ENCODE data around the gene TAF4.

TAF4 gene

GRCh38 chr20:61991476-61991875 is 74.2 kb downstream of the TAF4 start (continued):
- TF ChIP-seq PRDM6 (tag by site-specific recombination; IDR thresholded peaks at IDR 0.05): no peak

DNA sequence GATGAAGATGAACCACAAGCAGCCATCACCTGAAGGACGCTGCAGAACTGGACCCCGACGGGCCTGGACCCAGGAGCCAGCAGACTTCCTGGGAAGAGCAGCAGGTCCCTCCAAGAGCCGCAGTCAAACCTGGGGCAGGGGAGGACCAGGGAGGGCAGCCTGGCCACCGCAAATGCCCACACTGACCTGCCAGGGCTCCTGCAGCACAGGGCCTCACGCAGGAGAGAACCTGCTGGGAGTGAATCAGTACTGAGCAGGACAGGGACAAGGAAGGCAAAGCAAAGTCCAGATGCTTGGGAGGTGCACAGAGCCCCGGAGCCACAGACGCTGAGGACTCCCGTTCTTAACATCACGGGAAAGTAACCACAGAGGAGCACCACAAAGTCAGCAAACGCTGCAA is 75.2 kb downstream of the TAF4 start:
- Histone ChIP-seq H3K36me3 (ENCODE audit: control insufficient read depth in 2 of 2, insufficient read depth in 1 of 2, low read length in 2 of 2) (peaks cover 10 to 84% of the 10 kb centered on the region in 2 experiments), H3K4me3 (ENCODE audit: low read depth, low read length) (no peak overlapping the region), H3K4me1 (ENCODE audit: control insufficient read depth, insufficient read depth, low read length) (no peaks in the 10 kb centered on the region), H3K9me3 (ENCODE audit: control insufficient read depth, insufficient read depth, low read depth, low read length) (no peaks in the 10 kb centered on the region), H3K27ac (ENCODE audit: extremely low read depth, low read depth, low read length) (no peak overlapping the region)
- TF ChIP-seq HOXD13 (CRISPR knock-in tag; IDR thresholded peaks at IDR 0.05; ENCODE audit: borderline replicate concordance): no peak
- TF ChIP-seq, protein P1, sequence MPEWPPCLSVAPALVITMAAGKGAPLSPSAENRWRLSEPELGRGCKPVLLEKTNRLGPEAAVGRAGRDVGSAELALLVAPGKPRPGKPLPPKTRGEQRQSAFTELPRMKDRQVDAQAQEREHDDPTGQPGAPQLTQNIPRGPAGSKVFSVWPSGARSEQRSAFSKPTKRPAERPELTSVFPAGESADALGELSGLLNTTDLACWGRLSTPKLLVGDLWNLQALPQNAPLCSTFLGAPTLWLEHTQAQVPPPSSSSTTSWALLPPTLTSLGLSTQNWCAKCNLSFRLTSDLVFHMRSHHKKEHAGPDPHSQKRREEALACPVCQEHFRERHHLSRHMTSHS (tag by site-specific recombination; IDR thresholded peaks at IDR 0.05): no peak
- no peak for TF ChIP-seq SP7 (tag by site-specific recombination; IDR thresholded peaks at IDR 0.05)
- TF ChIP-seq ZBTB7A (tag by site-specific recombination; IDR thresholded peaks at IDR 0.05; ENCODE audit: low read depth): no peak
- TF ChIP-seq ZNF521 (tag by site-specific recombination; IDR thresholded peaks at IDR 0.05): no peak
- no peak for TF ChIP-seq EGR2 (tag by site-specific recombination; IDR thresholded peaks at IDR 0.05; ENCODE audit: low read depth)
- TF ChIP-seq, protein P2, sequence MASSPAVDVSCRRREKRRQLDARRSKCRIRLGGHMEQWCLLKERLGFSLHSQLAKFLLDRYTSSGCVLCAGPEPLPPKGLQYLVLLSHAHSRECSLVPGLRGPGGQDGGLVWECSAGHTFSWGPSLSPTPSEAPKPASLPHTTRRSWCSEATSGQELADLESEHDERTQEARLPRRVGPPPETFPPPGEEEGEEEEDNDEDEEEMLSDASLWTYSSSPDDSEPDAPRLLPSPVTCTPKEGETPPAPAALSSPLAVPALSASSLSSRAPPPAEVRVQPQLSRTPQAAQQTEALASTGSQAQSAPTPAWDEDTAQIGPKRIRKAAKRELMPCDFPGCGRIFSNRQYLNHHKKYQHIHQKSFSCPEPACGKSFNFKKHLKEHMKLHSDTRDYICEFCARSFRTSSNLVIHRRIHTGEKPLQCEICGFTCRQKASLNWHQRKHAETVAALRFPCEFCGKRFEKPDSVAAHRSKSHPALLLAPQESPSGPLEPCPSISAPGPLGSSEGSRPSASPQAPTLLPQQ (tag by site-specific recombination; IDR thresholded peaks at IDR 0.05): no peak
- no peak for TF ChIP-seq ZNF776 (tag by site-specific recombination; IDR thresholded peaks at IDR 0.05; ENCODE audit: borderline replicate concordance)
- TF ChIP-seq ZNF214 (tag by site-specific recombination; IDR thresholded peaks at IDR 0.05; ENCODE audit: borderline replicate concordance): no peak
- TF ChIP-seq WT1 (tag by site-specific recombination; IDR thresholded peaks at IDR 0.05): no peak
- no peak for TF ChIP-seq ZNF184 (tag by site-specific recombination; IDR thresholded peaks at IDR 0.05)
- TF ChIP-seq ZIC2 (tag by site-specific recombination; IDR thresholded peaks at IDR 0.05): no peak
- no peak for TF ChIP-seq KLF9 (tag by site-specific recombination; IDR thresholded peaks at IDR 0.05; ENCODE audit: low read depth)
- TF ChIP-seq ZNF157 (tag by site-specific recombination; IDR thresholded peaks at IDR 0.05): no peak
- no peak for TF ChIP-seq SP2 (tag by site-specific recombination; IDR thresholded peaks at IDR 0.05)
- TF ChIP-seq ZNF701 (tag by site-specific recombination; IDR thresholded peaks at IDR 0.05): no peak
- no peak for TF ChIP-seq ZNF335 (tag by site-specific recombination; conservative IDR thresholded peaks at IDR 0.05)
- no peak for TF ChIP-seq TCF7L2 (IDR thresholded peaks at IDR 0.05; ENCODE audit: borderline replicate concordance, low read depth, low read length)
- TF ChIP-seq ZNF223 (tag by site-specific recombination; IDR thresholded peaks at IDR 0.05): no peak
- no peak for TF ChIP-seq KLF16 (tag by site-specific recombination; IDR thresholded peaks at IDR 0.05)
- CTCF ChIA-PET: interaction anchor here (0.7 kb wide), 1 partner anchor 626 kb away, joined by 3 read pairs; no protein-coding TSS in a partner anchor
- POLR2A ChIA-PET: no interaction called here

DNA sequence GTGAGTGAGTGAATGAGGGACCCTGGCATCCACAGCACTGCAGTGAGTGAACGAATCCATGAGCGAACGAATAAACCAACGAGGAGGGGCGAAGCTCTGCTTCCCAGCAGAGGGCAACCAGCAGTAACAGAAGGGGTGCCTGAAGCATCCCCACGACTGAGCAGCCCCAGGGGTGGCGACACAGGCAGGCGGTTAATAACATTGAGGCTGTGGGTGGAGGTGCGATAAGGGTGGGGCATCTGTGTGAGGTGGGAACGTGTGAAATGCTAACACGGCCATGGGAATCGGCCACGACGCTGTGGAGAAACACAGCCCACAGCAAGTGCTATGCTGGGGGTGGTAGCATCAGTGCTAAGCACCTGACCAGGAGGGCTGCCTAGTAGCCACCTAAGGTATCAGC is 75.9 kb downstream of the TAF4 start:
- Histone ChIP-seq H3K36me3 (ENCODE audit: control insufficient read depth in 2 of 2, insufficient read depth in 1 of 2, low read length in 2 of 2) (peaks cover 8 to 79% of the 10 kb centered on the region in 2 experiments), H3K4me1 (ENCODE audit: control insufficient read depth, insufficient read depth, low read length) (no peaks in the 10 kb centered on the region), H3K4me3 (ENCODE audit: low read depth, low read length) (no peak overlapping the region), H3K27ac (ENCODE audit: extremely low read depth, low read depth, low read length) (no peak overlapping the region), H3K9me3 (ENCODE audit: control insufficient read depth, insufficient read depth, low read depth, low read length) (no peaks in the 10 kb centered on the region)
- POLR2A ChIA-PET: no interaction called here
- no peak for TF ChIP-seq ZNF148 (tag by site-specific recombination; IDR thresholded peaks at IDR 0.05; ENCODE audit: borderline replicate concordance)
- TF ChIP-seq GLIS2 (tag by site-specific recombination; IDR thresholded peaks at IDR 0.05): no peak
- TF ChIP-seq ELK4 (IDR thresholded peaks at IDR 0.05; ENCODE audit: borderline replicate concordance, low read depth, low read length): no peak
- TF ChIP-seq, protein P3, sequence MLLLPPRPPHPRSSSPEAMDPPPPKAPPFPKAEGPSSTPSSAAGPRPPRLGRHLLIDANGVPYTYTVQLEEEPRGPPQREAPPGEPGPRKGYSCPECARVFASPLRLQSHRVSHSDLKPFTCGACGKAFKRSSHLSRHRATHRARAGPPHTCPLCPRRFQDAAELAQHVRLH (tag by site-specific recombination; IDR thresholded peaks at IDR 0.05): no peak
- TF ChIP-seq ZFP41 (tag by site-specific recombination; IDR thresholded peaks at IDR 0.05; ENCODE audit: borderline replicate concordance): no peak
- no peak for TF ChIP-seq SP3 (tag by site-specific recombination; IDR thresholded peaks at IDR 0.05)
- CTCF ChIA-PET: interaction anchor here (0.7 kb wide), 1 partner anchor 627 kb away, joined by 3 read pairs; no protein-coding TSS in a partner anchor

All from HEK293 (cell line).